ENCODE measurements around the gene COL7A1. TPM values are rescaled to one million over a fixed set of nuclear protein-coding genes. Genes with fewer than 3 reads are reported as not detected.

The COL7A1 gene
- total and polyA plus RNA-seq, 2 of the 8 experiments (the other 6 are each of a cell fraction or from before 2014, with no cell fraction given), result 10.7 to 13.9 TPM

- no peaks in the 10 kb centered on the region for H3K79me1 ChIP-seq (ENCODE audit: low read depth, low read length)
- DNase-seq (ENCODE audit: low read depth in 1 of 2, low spot score in 2 of 2) (peak in 1 of 2 experiments; percentile 40), FAIRE-seq (no peak)
- no peak overlapping the region for H4K5ac ChIP-seq (ENCODE audit: insufficient read length, low read depth, low read length)
- no peak overlapping the region for H3K18ac ChIP-seq (ENCODE audit: extremely low read depth, low read length)
- POLR2A ChIA-PET (ENCODE audit: partially characterized antibody), result interaction anchor here (0.7 to 1.2 kb wide), 3 partner anchors 9 to 33 kb away, joined by 3 to 4 read pairs (median 3); partner anchors contain the start of gene SHISA5
- H3K4me3 ChIP-seq (ENCODE audit: extremely low read depth in 1 of 4, insufficient read depth in 2 of 4, low read depth in 3 of 4, low read length in 4 of 4), result no peak overlapping the region
- H3K9me3 ChIP-seq (ENCODE audit: insufficient read depth in 2 of 2, low read depth in 1 of 2, low read length in 1 of 2), result no peaks in the 10 kb centered on the region
- H4K8ac ChIP-seq (ENCODE audit: extremely low read depth, insufficient read depth, low read length), result no peak overlapping the region
- H2BK5ac ChIP-seq (ENCODE audit: low read depth, low read length), result no peak overlapping the region
- H3K23ac ChIP-seq (ENCODE audit: insufficient read length), result no peak overlapping the region
- no peaks in the 10 kb centered on the region for H3K4me1 ChIP-seq (replicated peaks in 1 of 4; ENCODE audit: control insufficient read depth in 3 of 4, insufficient read depth in 4 of 4, low read length in 3 of 4)
- H2AK5ac ChIP-seq (ENCODE audit: low read depth, low read length), result no peak overlapping the region
- no peak overlapping the region for H3K4ac ChIP-seq (replicated peaks; ENCODE audit: insufficient read length, low read depth, low read length)
- H2BK15ac ChIP-seq (ENCODE audit: low read length), result no peak overlapping the region
- H3K9ac ChIP-seq (replicated peaks in 1 of 4; ENCODE audit: extremely low read depth in 1 of 4, low read depth in 3 of 4, low read length in 3 of 4), result no peak overlapping the region
- no peaks in the 10 kb centered on the region for H3K27me3 ChIP-seq (replicated peaks in 1 of 4; ENCODE audit: control insufficient read depth in 3 of 4, extremely low read depth in 1 of 4, insufficient read depth in 3 of 4, low read length in 3 of 4)
- no peak overlapping the region for H2BK120ac ChIP-seq (replicated peaks; ENCODE audit: low read depth, low read length)
- no peak for TF ChIP-seq RFX5 (IDR thresholded peaks at IDR 0.05; ENCODE audit: borderline replicate concordance, low read depth, low read length)
- no peak for TF ChIP-seq USF2 (IDR thresholded peaks at IDR 0.05; ENCODE audit: low read length)
- TF ChIP-seq RXRA (IDR thresholded peaks at IDR 0.05; ENCODE audit: insufficient read depth, low read depth, low read length), result no peak
- TF ChIP-seq JUN (IDR thresholded peaks at IDR 0.05; ENCODE audit: low read depth, low read length), result no peak
- TF ChIP-seq SRF (IDR thresholded peaks at IDR 0.05; ENCODE audit: low read depth, low read length), result no peak
- no peak for TF ChIP-seq POLR2AphosphoS5 (IDR thresholded peaks at IDR 0.05; ENCODE audit: low read depth, low read length)
- TF ChIP-seq E2F6 (IDR thresholded peaks at IDR 0.05), result no peak
- TF ChIP-seq CREB1 (IDR thresholded peaks at IDR 0.05), result no peak
- no peak for TF ChIP-seq EGR1 (IDR thresholded peaks at IDR 0.05; ENCODE audit: borderline replicate concordance, low read depth, low read length)
- TF ChIP-seq ZNF274 (IDR thresholded peaks at IDR 0.05; ENCODE audit: borderline replicate concordance, extremely low read depth, low read length), result no peak
- no peak for TF ChIP-seq SAP30 (IDR thresholded peaks at IDR 0.05; ENCODE audit: insufficient read depth, insufficient replicate concordance, low read length)
- H3K14ac ChIP-seq (ENCODE audit: insufficient read length), result no peak overlapping the region
- CTCF ChIA-PET (ENCODE audit: partially characterized antibody), result interaction anchor here (0.5 to 4.0 kb wide), 7 partner anchors 8 to 96 kb away, joined by 3 to 12 read pairs (median 4); a partner anchor contains a TSS
- H3K27ac ChIP-seq (ENCODE audit: low read depth, low read length), result no peak overlapping the region
- H3K56ac ChIP-seq (replicated peaks; ENCODE audit: insufficient read length, low read depth, low read length), result no peak overlapping the region
- H2BK20ac ChIP-seq (ENCODE audit: low read length), result no peak overlapping the region
- no peak overlapping the region for H2AFZ ChIP-seq (ENCODE audit: low read length)
- H3K23me2 ChIP-seq (ENCODE audit: low read depth, low read length), result no peaks in the 10 kb centered on the region
- H2BK12ac ChIP-seq (ENCODE audit: low read depth, low read length), result no peak overlapping the region
- H3K79me2 ChIP-seq (ENCODE audit: control insufficient read depth in 1 of 2, insufficient read depth in 2 of 2, low read length in 2 of 2), result no peaks in the 10 kb centered on the region
- H4K91ac ChIP-seq (replicated peaks; ENCODE audit: insufficient read length, low read length), result no peak overlapping the region
- WGBS, 2 experiments (ENCODE audit: extremely low coverage in 1 of 2, insufficient coverage in 1 of 2, insufficient read length in 1 of 2, insufficient replicate concordance in 2 of 2, low coverage in 1 of 2, low lambda C conversion rate in 2 of 2, missing lambda C conversion rate in 1 of 2), result 86% methylated on average over 8 of the region's 8 CpGs; no CpG with 5 or more reads in 1 of the 2 experiments
- H3K36me3 ChIP-seq (ENCODE audit: control insufficient read depth in 2 of 4, insufficient read depth in 4 of 4, low read length in 3 of 4), result peaks cover 0 to 4% (median 0%) of the 10 kb centered on the region in 4 experiments; a peak in 1 of 8 replicates
- H4K20me1 ChIP-seq (replicated peaks in 1 of 2; ENCODE audit: control insufficient read depth in 1 of 2, insufficient read depth in 2 of 2, low read length in 2 of 2), result peaks cover 0 to 3% of the 10 kb centered on the region in 2 experiments
- H3K4me2 ChIP-seq (ENCODE audit: insufficient read depth in 1 of 2, low read depth in 2 of 2, low read length in 2 of 2), result no peak overlapping the region
These were observed 78.6 kb downstream of the COL7A1 start for GRCh38 chr3:48516571-48516970.

Data from H1 (cell line).